ENCODE results near the gene ZNF683.
"Not testable (repeated sequence)": the region's sequence is repeated elsewhere in the genome, so short reads cannot be mapped to it uniquely, and the experiment has no call there.

The ZNF683 gene

DNA sequence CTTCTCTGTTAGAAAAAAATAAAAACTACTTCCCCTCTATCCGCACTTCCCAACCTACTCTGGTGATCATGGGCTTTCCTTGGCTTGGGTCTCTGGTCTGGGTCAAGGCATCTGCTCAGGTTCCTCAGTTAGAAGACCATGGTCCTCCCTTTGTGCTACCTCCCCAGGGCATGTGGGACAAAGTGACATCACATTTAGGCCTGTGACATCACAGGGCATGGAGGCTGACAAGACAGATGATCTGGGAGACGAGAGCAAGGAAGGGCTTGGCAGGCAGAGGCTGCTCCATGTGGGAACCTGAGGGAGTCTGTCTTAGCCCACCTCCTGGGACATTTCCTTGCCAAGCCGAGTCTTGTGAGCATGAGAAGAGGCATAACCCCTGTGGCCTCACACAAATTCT, at the start of gene ZNF683:
TSS of gene ZNF683 (minus strand) at position 140 of the 400 bp plus-strand sequence. CDS start 4,179 bp downstream, outside the sequence.
- DNase-seq = not testable (repeated sequence)

DNA sequence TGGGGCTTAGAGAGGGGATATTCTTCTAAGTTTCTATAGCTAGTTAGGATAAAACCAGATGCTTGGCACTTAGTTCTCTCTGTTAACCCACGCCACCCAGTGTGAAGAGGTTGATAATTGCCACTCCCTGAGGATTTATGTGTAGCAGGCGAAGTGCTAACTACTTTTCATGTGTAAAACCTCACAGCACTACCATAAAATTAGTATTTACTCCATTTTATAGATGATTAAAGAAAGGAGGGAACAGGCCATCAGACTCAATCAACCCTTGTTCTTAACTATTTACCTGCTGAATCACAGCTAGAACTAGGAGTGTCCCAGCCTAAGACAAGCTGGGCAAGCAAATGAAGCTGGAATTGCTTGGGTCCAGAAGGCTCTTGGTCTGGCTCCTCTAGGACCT, 46.9 kb upstream of the ZNF683 start:
- no peak for DNase-seq

GRCh38 chr1:26418865-26419349, 46.4 kb upstream of the ZNF683 start:
- DNase-seq = no peak

- DNase-seq = peak; percentile 86
These were observed 44.7 kb upstream of the ZNF683 start for GRCh38 chr1:26417111-26417759.

GRCh38 chr1:26413031-26413430, 40.5 kb upstream of the ZNF683 start:
- no peak for DNase-seq

DNA sequence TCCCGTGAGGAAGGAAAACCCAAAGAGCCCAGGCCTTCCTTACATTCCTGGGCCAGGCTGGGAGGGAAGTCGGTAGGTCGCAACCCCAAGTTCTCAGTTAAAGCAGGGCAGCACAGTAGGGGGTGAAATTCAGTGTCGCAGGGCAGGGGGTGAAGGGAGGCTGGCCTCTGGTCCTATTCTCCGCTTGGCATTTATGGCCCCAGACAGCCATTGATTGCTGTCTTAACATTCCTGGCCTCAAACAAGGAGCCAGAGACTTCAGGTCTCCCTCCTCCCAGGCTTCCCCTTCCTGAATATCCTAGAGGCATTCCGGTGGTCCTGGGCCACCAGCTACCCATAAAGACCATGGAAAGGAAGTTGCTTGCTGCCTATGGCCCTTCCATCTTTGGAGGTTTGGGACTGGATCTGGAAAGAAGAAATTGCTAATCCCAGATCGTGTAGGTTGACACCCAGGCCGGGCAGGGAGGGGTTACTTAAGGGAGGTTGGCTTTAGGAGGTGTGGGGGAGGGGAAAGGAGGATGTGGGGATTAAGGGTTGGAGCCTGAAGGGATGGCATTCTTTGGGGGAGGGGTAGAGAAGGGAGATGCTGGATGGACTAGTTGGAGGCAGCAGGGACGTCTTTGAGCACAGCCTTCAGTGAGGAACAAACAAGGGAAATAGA, 39.8 kb upstream of the ZNF683 start:
- DNase-seq = no peak

DNA sequence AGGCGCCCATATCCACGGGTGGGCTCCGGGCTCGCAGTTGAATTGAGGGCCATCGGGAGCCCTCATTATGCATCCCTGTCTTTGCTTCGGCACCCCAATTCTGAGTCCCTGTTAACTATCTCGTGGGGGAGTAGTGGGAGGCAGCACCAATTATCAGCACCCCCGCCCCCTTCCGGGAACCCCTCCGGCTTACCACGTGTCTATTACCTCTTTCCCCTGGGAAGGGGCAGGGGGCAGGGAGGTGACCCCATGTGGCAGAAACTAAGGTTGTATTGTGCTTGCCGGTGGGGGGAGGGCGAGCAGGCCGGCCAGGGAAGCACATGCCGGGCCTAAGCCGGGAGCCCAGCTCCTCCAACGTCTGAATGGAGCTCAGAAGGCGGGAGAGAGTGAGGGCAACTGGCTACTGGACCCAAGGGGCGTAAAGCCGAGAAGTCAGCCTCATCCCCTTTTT, 39.1 kb upstream of the ZNF683 start:
- DNase-seq = no peak

GRCh38 chr1:26410706-26411623, 38.4 kb upstream of the ZNF683 start, which contains the start of gene LIN28A:
TSS of gene LIN28A (plus strand) at chr1:26410817. CDS start at chr1:26410892, 75 bp downstream.
- no peak for DNase-seq

DNA sequence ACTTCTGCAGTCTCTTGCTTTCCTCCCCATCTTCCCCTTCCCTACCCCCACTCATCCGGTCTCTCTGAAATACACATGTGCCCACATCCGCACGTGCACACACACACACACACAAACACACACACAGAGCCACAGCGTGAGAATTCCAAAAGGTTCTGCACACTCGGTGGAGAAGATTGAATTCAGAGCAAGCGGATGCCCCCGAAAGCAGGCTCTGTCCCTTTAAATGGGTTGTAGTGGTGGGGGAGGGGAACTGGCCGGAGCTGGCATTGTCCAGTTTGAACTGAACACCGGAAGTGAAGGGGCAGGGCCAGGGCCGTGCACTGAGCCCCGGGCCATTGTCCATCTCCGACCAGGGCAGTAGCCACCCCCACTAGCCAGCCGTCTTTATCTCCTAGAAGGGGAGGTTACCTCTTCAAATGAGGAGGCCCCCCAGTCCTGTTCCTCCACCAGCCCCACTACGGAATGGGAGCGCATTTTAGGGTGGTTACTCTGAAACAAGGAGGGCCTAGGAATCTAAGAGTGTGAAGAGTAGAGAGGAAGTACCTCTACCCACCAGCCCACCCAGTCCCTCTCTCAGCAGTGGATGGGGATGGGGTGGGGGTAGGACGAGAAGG, 36.7 kb upstream of the ZNF683 start:
- DNase-seq = no peak

GRCh38 chr1:26408604-26409003, 36.1 kb upstream of the ZNF683 start:
- DNase-seq = peak; percentile 80

- DNase-seq = no peak
These were observed 32.8 kb upstream of the ZNF683 start for GRCh38 chr1:26405281-26405915.

GRCh38 chr1:26404641-26405040, 32.1 kb upstream of the ZNF683 start:
- no peak for DNase-seq

DNA sequence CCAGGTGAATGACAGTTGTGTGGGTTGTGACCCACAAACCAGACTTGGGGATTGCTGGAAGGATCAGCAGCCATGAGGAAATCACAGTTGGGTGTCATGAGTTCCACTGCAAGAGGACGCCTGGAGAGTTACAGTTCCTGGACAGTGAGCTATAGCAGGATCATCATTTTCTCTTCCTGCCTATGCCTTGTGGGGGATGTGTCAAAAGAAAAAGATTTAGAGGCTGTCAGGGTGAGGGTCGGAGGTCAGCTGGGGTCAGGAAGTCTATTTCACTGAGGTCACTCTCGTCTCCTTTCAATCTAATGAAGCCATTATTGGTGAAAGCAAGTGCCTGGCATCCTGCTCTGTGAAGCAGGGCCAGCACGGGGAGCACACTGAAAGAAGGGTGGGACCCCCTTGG, 31.1 kb upstream of the ZNF683 start:
- no peak for DNase-seq

GRCh38 chr1:26401891-26402290, 29.3 kb upstream of the ZNF683 start:
- no peak for DNase-seq

GRCh38 chr1:26399034-26399433, 26.5 kb upstream of the ZNF683 start:
- DNase-seq = no peak

DNA sequence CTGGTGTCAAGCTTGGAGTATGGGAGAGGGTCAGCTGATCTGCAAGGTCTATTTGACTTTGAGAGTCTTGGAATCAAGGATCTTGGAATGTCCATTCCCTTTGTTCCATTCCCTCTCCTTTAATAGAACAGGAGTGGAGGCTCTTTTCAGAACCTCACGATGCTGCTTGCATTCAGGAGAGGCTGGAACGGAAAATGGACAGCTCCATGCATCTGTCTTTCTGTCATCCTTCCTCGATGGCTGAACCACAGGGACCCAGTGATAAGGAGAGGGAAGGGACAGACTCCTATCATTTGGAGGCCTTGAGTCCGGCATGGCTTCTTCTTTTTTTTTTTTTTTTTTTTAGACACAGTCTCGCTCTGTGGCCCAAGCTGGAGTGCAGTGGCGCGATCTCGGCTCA, 23.2 kb upstream of the ZNF683 start:
- no peak for DNase-seq

DNA sequence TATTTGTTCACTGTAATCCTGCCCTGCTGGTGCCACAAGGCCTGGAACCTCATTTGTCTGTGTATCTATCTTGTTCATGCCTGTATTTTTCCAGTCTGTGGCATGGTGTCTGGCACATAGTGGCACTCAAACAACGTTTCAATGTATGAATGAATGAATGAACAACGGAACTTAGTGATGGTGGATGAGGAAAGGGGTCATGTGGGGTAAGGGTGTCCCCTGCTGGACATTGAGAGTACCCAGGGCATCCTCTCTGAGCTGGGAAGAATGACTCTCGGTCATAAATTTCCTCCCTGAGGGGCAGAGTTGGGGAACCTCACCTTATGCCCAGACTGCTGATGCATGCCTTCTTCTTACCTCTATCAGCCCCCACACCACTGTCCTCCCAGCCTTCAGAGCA, 18.9 kb upstream of the ZNF683 start:
- peak; percentile 41 for DNase-seq

GRCh38 chr1:26389604-26390247, 17.2 kb upstream of the ZNF683 start:
- DNase-seq = no peak

GRCh38 chr1:26388791-26389445, 16.4 kb upstream of the ZNF683 start:
- no peak for DNase-seq

DNA sequence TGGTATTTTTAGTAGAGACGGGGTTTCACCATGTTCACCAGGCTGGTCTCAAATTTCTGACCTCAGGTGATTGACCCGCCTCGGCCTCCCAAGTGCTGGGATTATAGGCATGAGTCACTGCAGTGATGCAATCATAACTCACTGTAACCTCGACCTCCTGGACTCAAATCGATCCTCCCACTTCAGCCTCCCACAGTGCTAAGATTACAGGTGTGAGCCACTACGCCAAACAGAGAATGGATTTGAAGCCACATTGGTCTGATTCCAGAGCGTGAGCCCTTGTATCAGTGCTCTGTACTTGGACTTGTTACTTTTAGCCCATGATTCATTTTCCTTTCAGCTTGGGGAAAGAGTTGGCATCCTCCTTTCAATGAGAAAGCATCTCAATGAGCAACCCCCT, 14.9 kb upstream of the ZNF683 start:
- no peak for DNase-seq

GRCh38 chr1:26385063-26385462, 12.5 kb upstream of the ZNF683 start:
- not testable (repeated sequence) for DNase-seq
